Femur (tissue), 1 donor: ENCODE data around the gene HSF4.
A peak's percentile ranks its signal among the peaks of the same experiment; 100 is the strongest.

ENCODE experiments used
- DNase-seq: peaks from one replicate; pipeline ENCODE4 v3.0.0-alpha.2; 2017

The HSF4 gene

GRCh38 chr16:67150047-67150832 lies 14.3 kb upstream of the HSF4 start:
- DNase-seq, result peak; percentile 87

GRCh38 chr16:67150833-67151396 lies 13.6 kb upstream of the HSF4 start, which contains the start of gene B3GNT9:
Gene B3GNT9 (minus strand): TSS chr16:67150998. CDS start chr16:67150485, 513 bp downstream.
- peak; percentile 92 for DNase-seq

GRCh38 chr16:67151431-67152097 lies 13.0 kb upstream of the HSF4 start:
- DNase-seq, result peak; percentile 34

GRCh38 chr16:67154578-67155294 lies 9.8 kb upstream of the HSF4 start:
- DNase-seq, result no peak

DNA sequence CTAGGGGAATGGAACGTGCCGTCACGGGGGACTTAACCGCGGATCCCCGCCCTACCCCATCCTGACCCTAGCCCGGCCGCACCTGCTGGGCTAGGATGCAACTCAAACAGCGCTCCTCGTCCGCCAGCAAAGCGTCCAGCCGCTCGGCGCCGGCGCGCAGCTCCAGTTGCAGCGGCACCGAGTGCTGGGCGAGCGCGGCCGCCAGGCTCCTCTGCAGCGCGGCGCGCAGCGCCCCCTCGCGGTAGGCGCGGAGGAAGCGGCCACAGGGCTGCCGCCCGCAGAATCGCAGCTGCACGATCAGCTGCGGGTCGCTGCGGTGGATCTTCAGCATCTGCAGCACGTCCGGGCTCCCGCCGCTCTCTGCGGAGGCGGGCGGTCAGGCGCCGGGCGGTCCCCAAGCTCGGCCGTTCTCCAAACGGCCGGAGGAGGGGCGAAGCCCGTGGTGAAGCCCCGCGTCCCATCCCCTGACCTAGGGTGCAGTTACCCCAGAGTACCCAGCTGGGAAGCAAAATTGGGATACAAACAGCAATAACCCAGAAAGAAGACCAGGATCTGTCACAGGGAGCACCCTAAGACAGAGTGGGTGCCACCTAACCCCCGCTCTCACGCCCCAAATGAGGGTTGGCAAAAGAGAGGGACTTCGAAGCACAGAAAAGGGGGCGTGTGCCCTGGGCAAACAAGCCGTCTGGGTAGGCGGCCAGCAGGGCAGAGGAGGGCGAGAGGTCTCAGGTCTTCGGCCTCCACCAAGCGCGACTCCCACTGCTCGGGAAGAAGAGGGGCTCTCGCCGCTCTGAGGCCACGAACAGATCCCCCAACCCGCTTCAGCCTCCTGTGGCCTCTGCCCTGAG lies 9.0 kb upstream of the HSF4 start:
- DNase-seq, result peak; percentile 85

GRCh38 chr16:67156143-67156844 lies 8.3 kb upstream of the HSF4 start:
- no peak for DNase-seq

GRCh38 chr16:67157106-67157748 lies 7.3 kb upstream of the HSF4 start:
- no peak for DNase-seq

GRCh38 chr16:67157892-67158635 lies 6.5 kb upstream of the HSF4 start:
- no peak for DNase-seq

DNA sequence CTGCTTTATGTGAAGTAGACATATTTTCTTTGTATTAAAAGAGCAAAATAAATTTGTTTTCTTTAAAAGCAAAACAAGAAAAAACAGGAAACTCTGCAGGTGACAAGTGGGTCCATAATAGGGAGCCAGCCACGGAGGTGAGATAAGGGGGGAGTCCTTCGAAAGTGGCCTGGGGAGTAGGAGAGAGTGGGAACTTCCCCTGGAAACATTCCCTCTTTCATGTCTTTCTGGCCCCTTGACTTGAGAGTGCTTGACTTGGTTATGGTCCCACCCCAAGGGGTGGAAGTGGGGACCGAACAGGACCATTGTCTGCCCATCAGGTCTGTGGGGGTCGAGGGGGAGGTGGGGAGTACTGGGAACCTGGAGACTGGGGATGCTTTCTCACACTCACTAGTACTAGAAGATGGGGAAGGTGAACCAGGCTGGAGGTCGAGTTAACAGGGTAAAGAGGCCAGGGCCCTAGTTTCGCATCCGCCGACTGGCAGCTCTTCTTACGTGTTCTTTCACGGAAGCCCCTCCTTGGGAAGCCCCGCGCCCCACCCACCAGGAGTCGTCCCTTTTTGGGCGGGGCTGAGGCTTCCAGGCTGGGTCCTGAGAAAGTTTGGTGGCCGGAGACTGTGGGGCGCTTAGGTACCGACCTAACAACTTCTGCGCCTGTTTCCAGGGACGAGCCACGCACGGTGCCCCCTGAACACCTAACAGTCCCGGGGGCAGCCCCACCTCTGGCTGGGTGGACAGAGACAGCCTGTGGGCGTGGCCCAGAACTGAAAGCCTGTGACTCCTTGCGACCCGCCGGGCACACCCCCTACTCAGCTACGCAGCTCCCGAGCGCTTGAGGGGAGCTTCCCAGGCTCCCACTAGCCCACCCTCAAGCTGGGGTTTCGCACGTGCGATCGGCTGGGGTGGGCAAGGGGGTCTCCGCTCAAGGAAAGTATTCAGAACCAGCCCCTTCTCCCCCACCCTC lies 5.6 kb upstream of the HSF4 start:
- no peak for DNase-seq

DNA sequence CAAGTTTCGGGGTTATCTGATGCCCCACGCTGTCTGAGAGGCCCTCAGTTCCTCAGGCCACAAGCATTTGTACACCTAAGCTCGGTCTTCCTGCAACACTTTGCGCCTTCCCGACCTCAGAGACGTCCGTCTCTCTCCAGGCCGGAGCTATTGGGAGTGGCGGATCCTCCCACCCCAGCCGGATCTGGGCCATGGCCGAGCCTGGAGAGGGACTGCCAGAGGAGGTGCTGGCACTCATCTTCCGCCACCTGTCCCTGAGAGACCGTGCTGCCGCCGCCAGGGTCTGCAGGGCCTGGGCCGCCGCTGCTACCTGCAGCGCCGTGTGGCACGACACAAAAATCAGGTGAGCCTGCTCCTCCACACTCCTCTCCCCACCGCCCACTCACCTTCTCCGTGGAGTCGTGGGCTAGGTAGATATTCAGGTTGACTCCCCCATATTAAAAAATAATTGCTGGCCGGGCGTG lies 2.9 kb upstream of the HSF4 start:
- DNase-seq, result no peak

- DNase-seq, result no peak
These were observed 1.9 kb upstream of the HSF4 start for GRCh38 chr16:67162506-67163163.

GRCh38 chr16:67163164-67163998 lies 1.2 kb upstream of the HSF4 start:
- DNase-seq, result peak; percentile 34

DNA sequence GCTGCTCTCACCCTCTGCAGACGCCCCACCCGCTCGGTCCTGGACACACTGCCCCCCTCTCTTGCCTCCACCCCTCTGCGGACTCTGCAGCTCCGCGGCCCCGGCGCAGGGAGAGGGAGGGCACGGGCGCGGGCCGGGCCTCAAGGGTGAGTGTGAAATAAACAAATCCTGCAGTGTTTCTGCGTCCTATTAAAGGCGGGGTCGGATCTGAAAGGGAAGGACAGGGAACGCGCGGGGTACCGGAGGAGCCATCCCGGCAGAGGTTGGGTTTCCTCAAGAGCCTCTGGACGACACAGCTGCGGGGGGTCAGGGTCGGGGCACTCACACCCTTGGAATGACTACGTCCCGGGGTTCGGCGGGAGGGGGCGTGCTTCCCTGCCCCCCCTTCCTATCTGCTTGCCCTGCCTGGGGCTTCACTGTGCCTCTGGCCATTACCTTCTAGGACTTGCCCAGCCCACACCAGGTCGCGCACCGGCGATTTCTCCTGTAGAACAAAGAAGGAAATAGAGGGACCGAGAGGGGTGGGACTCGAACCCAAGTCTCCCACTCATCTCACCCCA lies 466 bp upstream of the HSF4 start:
- peak; percentile 33 for DNase-seq

DNA sequence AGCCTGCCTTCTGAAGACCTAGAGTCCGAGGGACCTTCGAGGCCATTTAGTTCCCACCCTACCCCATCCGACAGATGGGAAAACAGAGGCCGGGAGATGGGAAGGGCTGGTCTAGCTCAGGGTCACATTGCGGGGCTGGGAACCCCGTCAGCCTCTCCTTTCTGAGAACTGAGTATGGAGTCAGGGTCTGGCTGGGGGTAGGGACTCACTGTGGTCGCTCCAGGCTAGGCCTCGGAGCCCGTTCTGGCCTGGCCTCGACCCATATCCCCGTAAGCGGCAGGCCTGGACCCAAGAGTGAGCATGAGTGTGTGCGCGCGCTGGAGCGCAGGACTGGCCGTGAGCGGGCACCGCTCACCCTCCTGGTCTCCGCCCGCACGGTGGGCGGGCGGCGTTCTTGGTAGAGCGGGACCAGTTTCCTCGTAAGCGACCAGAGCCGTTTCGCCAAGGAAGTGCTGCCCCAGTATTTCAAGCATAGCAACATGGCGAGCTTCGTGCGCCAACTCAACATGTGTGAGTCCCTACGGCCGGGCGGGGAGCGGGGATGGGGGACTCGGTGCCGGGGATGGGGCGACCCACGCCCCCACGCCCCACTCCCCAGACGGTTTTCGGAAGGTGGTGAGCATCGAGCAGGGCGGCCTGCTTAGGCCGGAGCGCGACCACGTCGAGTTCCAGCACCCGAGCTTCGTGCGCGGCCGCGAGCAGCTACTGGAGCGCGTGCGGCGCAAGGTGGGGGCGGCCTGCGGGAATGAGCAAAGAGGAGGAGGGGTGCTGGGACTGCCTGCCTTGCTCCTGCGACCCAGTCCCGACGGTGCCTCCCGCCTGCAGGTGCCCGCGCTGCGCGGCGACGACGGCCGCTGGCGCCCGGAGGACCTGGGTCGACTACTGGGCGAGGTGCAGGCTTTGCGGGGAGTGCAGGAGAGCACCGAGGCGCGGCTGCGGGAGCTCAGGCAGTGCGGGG lies 855 bp downstream of the HSF4 start:
- no peak for DNase-seq

DNA sequence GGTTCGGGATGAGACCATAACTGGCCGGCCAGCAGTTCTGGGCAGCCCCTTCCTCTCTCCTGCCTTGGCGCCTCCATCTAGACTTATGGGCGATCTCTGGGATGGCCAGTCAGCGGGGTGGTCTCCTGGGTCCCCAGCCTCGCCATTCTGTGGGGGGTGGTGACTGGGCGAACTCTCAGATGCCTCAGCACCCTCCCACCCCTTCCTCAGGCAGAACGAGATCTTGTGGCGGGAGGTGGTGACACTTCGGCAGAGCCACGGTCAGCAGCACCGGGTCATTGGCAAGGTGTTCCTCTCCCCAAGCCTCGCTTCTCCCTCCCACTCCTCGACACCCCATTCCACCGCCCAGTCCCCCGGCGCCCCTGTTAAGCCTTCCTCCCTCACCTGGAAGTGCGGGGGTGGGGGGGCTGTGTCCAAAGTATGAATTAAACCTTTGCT lies 1.6 kb downstream of the HSF4 start:
- no peak for DNase-seq
